MM.1S (cell line): Measurements from ENCODE around the gene SNTG2.

ENCODE experiments used
- CTCF ChIP-seq: fragments of 300-600 bp; sonication (generic); IDR thresholded peaks from 2 replicates; pipeline ENCODE4 v1.5.1; 2016; ENCODE audit warnings: antibody characterized with exemption, low read length, mixed read lengths
- EZH2 ChIP-seq: fragments of 300-600 bp; sonication (generic); optimal IDR thresholded peaks from 2 replicates; pipeline ENCODE3; 2017; ENCODE audit warnings: low read depth, mild to moderate bottlenecking, antibody characterized with exemption, low read length, mixed read lengths
- EZH2phosphoT487 ChIP-seq: fragments of 300-600 bp; sonication (generic); IDR thresholded peaks from 2 replicates; pipeline ENCODE4 v1.6.1; 2018; ENCODE audit warnings: antibody characterized with exemption, low read length

GRCh38 chr2:1363367-1363766, 412.7 kb downstream of the SNTG2 start:
- TF ChIP-seq EZH2, result no peak
- TF ChIP-seq CTCF, result no peak
- TF ChIP-seq EZH2phosphoT487, result no peak
